HG03108 (cell line): ENCODE measurements around the gene TTC23.

Experiments
- ATAC-seq: cut with Tn5 transposase; IDR thresholded peaks from one replicate; pipeline ENCODE4 v1.9.1; 2021; ENCODE audit warnings: moderate library complexity; ENCODE audit not compliant: unreplicated experiment

The TTC23 gene

GRCh38 chr15:99090011-99090699 is 159.2 kb downstream of the TTC23 start:
- peak; percentile 100 for ATAC-seq

- no peak for ATAC-seq
Observed at GRCh38 chr15:99087405-99087943, 161.9 kb downstream of the TTC23 start.

- no peak for ATAC-seq
Observed at GRCh38 chr15:99086327-99086667, 163.1 kb downstream of the TTC23 start.
